Thyroid gland (tissue), 4 donors: Measurements from ENCODE around the gene WNK2.

ENCODE experiments used
- CTCF ChIP-seq, 6 experiments: fragments of 200-600 bp in 3 of 6; fragments of 450-650 bp in 3 of 6; sonication (generic) in 3 of 6; IDR thresholded peaks; one replicate each; pipeline ENCODE4 v1.5.1; 2016 to 2019; ENCODE audit warnings: antibody characterized with exemption in 6 of 6, mild to moderate bottlenecking in 2 of 6, inconsistent platforms in 1 of 6, moderate library complexity in 1 of 6
- POLR2A ChIP-seq, 2 donors: fragments of 450-650 bp; IDR thresholded peaks; one replicate each; pipeline ENCODE4 v1.6.1; 2017; ENCODE audit warnings: antibody characterized with exemption in 2 of 2, mild to moderate bottlenecking in 2 of 2, moderate library complexity in 1 of 2

GRCh38 chr9:93233033-93233432, 49.1 kb downstream of the WNK2 start:
- no peak for TF ChIP-seq CTCF (IDR thresholded peaks at IDR 0.05)
- TF ChIP-seq POLR2A (IDR thresholded peaks at IDR 0.05) = no peak
